IMR-90 (cell line): Measurements from ENCODE around the gene DISC1. TPM values are rescaled to one million over a fixed set of nuclear protein-coding genes. Genes with fewer than 3 reads are reported as not detected.

Source experiments
- ATAC-seq: fragments of 200-7000 bp; cut with Tn5 transposase; 2 replicates; pipeline ENCODE4 v1.9.1; 2020; ENCODE audit warnings: low read depth, mild to moderate bottlenecking, moderate library complexity
- BruUV-seq: library from RNA; stranded (reverse); fragments of 400-500 nt; replicated peaks from 2 replicates; lab custom pipeline; 2021; lab: Mats Ljungman, UMichigan
- CTCF ChIA-PET: fragments of 300-600 bp; formaldehyde crosslinking; extraction: SDS; loops from one replicate; lab custom pipeline; 2021; ENCODE audit warnings: antibody characterized with exemption; lab: Yijun Ruan, JAX
- POLR2A ChIA-PET: fragments of 300-600 bp; sonication (Branson Sonifier 250); formaldehyde crosslinking; loops from one replicate; lab custom pipeline; 2022; ENCODE audit warnings: antibody characterized with exemption; ENCODE audit not compliant: unreplicated experiment; lab: Charles Lee
- DNase-seq: peaks from one replicate; pipeline ENCODE4 v3.0.0; 2013
- H2AFZ ChIP-seq: replicated peaks from 2 replicates; pipeline ENCODE3; 2013; ENCODE audit warnings: low read length, mild to moderate bottlenecking; ENCODE audit not compliant: poor library complexity
- H2AK5ac ChIP-seq: 2 replicates; pipeline ENCODE4 v1.6.1; 2013; ENCODE audit warnings: low read depth, low read length, inconsistent platforms
- H2AK9ac ChIP-seq: replicated peaks from 2 replicates; pipeline ENCODE3; 2013; ENCODE audit warnings: mild to moderate bottlenecking, low read depth, low read length, moderate library complexity; ENCODE audit not compliant: poor library complexity
- H2BK120ac ChIP-seq: 2 replicates; pipeline ENCODE4 v1.6.1; 2013; ENCODE audit warnings: low read depth, low read length, inconsistent platforms
- H2BK15ac ChIP-seq: 3 replicates; pipeline ENCODE4 v1.6.1; 2013; ENCODE audit warnings: low read depth, low read length, inconsistent platforms
- H2BK20ac ChIP-seq: 2 replicates; pipeline ENCODE4 v1.6.1; 2013; ENCODE audit warnings: low read depth, mild to moderate bottlenecking, inconsistent platforms, low read length, moderate library complexity
- H2BK5ac ChIP-seq: 2 replicates; pipeline ENCODE4 v1.6.1; 2013; ENCODE audit warnings: mild to moderate bottlenecking, low read depth, low read length, inconsistent platforms; ENCODE audit not compliant: poor library complexity, severe bottlenecking
- H3K14ac ChIP-seq: replicated peaks from 2 replicates; pipeline ENCODE4 v1.6.1; 2013; ENCODE audit warnings: low read depth, low read length, inconsistent platforms
- H3K18ac ChIP-seq: 2 replicates; pipeline ENCODE4 v1.6.1; 2013; ENCODE audit warnings: low read depth, low read length, control low read depth
- H3K23ac ChIP-seq: 2 replicates; pipeline ENCODE4 v1.6.1; 2013; ENCODE audit warnings: low read depth, low read length, inconsistent platforms
- H3K27ac ChIP-seq: 2 replicates; pipeline ENCODE4 v1.5.1; 2013; ENCODE audit warnings: mild to moderate bottlenecking, control low read depth, low read length; ENCODE audit not compliant: insufficient read depth
- H3K27me3 ChIP-seq: 2 replicates; pipeline ENCODE4 v1.6.1; 2013; ENCODE audit warnings: low read length; ENCODE audit not compliant: control insufficient read depth, insufficient read depth
- H3K36me3 ChIP-seq: 2 replicates; pipeline ENCODE4 v1.6.1; 2013; ENCODE audit warnings: low read length, mixed read lengths; ENCODE audit not compliant: control insufficient read depth, insufficient read depth
- H3K4ac ChIP-seq: 2 replicates; pipeline ENCODE4 v1.6.1; 2013; ENCODE audit warnings: low read depth, low read length, inconsistent platforms
- H3K4me1 ChIP-seq: 2 replicates; pipeline ENCODE4 v1.6.1; 2013; ENCODE audit warnings: low read length, mixed read lengths; ENCODE audit not compliant: control insufficient read depth, insufficient read depth
- H3K4me2 ChIP-seq: 2 replicates; pipeline ENCODE4 v1.6.1; 2013; ENCODE audit warnings: low read depth, mild to moderate bottlenecking, control low read depth, low read length, moderate library complexity
- H3K4me3 ChIP-seq: 2 replicates; pipeline ENCODE4 v1.5.1; 2013; ENCODE audit warnings: low read depth, mild to moderate bottlenecking, control low read depth, low read length, moderate library complexity; ENCODE audit not compliant: insufficient read depth
- H3K56ac ChIP-seq: 2 replicates; pipeline ENCODE4 v1.6.1; 2013; ENCODE audit warnings: low read length, inconsistent platforms; ENCODE audit not compliant: insufficient read depth; ENCODE audit errors: extremely low read depth
- H3K79me1 ChIP-seq, 2 experiments: 2 replicates each; pipeline ENCODE4 v1.6.1; 2013; ENCODE audit warnings: low read length in 2 of 2, inconsistent platforms in 1 of 2, low read depth in 1 of 2
- H3K9ac ChIP-seq: 2 replicates; pipeline ENCODE4 v1.6.1; 2013; ENCODE audit warnings: low read depth, low read length, control low read depth
- H3K9me1 ChIP-seq: 2 replicates; pipeline ENCODE4 v1.6.1; 2013; ENCODE audit warnings: low read length, inconsistent platforms; ENCODE audit not compliant: insufficient read depth
- H3K9me3 ChIP-seq: 2 replicates; pipeline ENCODE4 v1.6.1; 2013; ENCODE audit warnings: low read length; ENCODE audit not compliant: control insufficient read depth, insufficient read depth
- H4K20me1 ChIP-seq: 2 replicates; pipeline ENCODE4 v1.6.1; 2013; ENCODE audit warnings: low read length, inconsistent platforms; ENCODE audit not compliant: insufficient read depth
- H4K5ac ChIP-seq: 2 replicates; pipeline ENCODE4 v1.6.1; 2013; ENCODE audit warnings: mild to moderate bottlenecking, low read depth, low read length, control low read depth
- H4K8ac ChIP-seq, 2 experiments: 2 replicates each; pipeline ENCODE4 v1.6.1; 2013; ENCODE audit warnings: low read depth in 2 of 2, low read length in 2 of 2, control low read depth in 1 of 2, inconsistent platforms in 1 of 2
- H4K91ac ChIP-seq: 2 replicates; pipeline ENCODE4 v1.6.1; 2013; ENCODE audit warnings: low read depth, low read length, inconsistent platforms; ENCODE audit not compliant: insufficient read depth
- BHLHE40 ChIP-seq: fragments of 150-350 bp; IDR thresholded peaks from 2 replicates; pipeline ENCODE4 v1.6.1; 2016; ENCODE audit warnings: mild to moderate bottlenecking, low read depth, low read length
- CEBPB ChIP-seq: IDR thresholded peaks from 2 replicates; pipeline ENCODE4 v1.6.1; 2012; ENCODE audit warnings: low read depth, low read length, improper control_type of control experiment
- CTCF ChIP-seq: conservative IDR thresholded peaks from 2 replicates; pipeline ENCODE4 v1.5.1; 2012; ENCODE audit warnings: mild to moderate bottlenecking, low read depth, low read length, improper control_type of control experiment
- ELK1 ChIP-seq: fragments of 150-350 bp; IDR thresholded peaks from 2 replicates; pipeline ENCODE4 v1.6.1; 2016; ENCODE audit warnings: low read depth, mild to moderate bottlenecking, low read length, moderate library complexity, borderline replicate concordance
- MAFK ChIP-seq: IDR thresholded peaks from 2 replicates; pipeline ENCODE4 v1.6.1; 2012; ENCODE audit warnings: low read depth, low read length, improper control_type of control experiment
- MAZ ChIP-seq: IDR thresholded peaks from 2 replicates; pipeline ENCODE4 v1.6.1; 2012; ENCODE audit warnings: low read depth, mild to moderate bottlenecking, low read length, improper control_type of control experiment, moderate library complexity, borderline replicate concordance
- MXI1 ChIP-seq: IDR thresholded peaks from 2 replicates; pipeline ENCODE4 v1.6.1; 2012; ENCODE audit warnings: low read depth, mild to moderate bottlenecking, low read length, moderate library complexity, borderline replicate concordance
- POLR2A ChIP-seq: IDR thresholded peaks from 2 replicates; pipeline ENCODE4 v1.6.1; 2012; ENCODE audit warnings: mild to moderate bottlenecking, low read depth, low read length
- RAD21 ChIP-seq: IDR thresholded peaks from 2 replicates; pipeline ENCODE4 v1.6.1; 2012; ENCODE audit warnings: low read length, improper control_type of control experiment
- RCOR1 ChIP-seq: IDR thresholded peaks from 2 replicates; pipeline ENCODE4 v1.6.1; 2012; ENCODE audit warnings: mild to moderate bottlenecking, low read length, improper control_type of control experiment; ENCODE audit not compliant: insufficient replicate concordance
- RFX5 ChIP-seq: IDR thresholded peaks from 2 replicates; pipeline ENCODE4 v1.8.0; 2012; ENCODE audit warnings: low read depth, mild to moderate bottlenecking, low read length, moderate library complexity
- SMC3 ChIP-seq: fragments of 150-350 bp; IDR thresholded peaks from 2 replicates; pipeline ENCODE4 v1.6.1; 2016; ENCODE audit warnings: low read depth, mild to moderate bottlenecking, antibody characterized with exemption, low read length, moderate library complexity
- USF2 ChIP-seq: fragments of 150-350 bp; IDR thresholded peaks from 2 replicates; pipeline ENCODE4 v1.6.1; 2017; ENCODE audit warnings: mild to moderate bottlenecking, antibody characterized with exemption, low read length, low read depth
- WGBS, 2 experiments: methylation state at CpG; one replicate each; pipeline versions ENCODE4 v1.1.5 to v1.1.7; 2013; ENCODE audit warnings: missing lambda C conversion rate in 2 of 2; ENCODE audit not compliant: insufficient read length in 1 of 2; ENCODE audit errors: extremely low coverage in 2 of 2; 5-methylcytosine and 5-hydroxymethylcytosine counted together
- dilution Hi-C: fragments of 300-500 bp; cut with HindIII; formaldehyde crosslinking; loops from one replicate; pipeline ENCODE4 v1.14.3; 2018; ENCODE audit warnings: low sequenced_read_pairs; ENCODE audit not compliant: unreplicated experiment
- in situ Hi-C: fragments of 300-500 bp; cut with MboI; formaldehyde crosslinking; loops from 3 replicates; pipeline ENCODE4 v1.14.3; 2019; ENCODE audit warnings: low sequenced_read_pairs, inconsistent platforms, mixed read lengths
- intact Hi-C: fragments of 100-400 bp; cut with micrococcal nuclease; formaldehyde crosslinking; loops from 2 replicates; pipeline ENCODE4 v1.10.0; 2022
- polyA plus RNA-seq, 3 experiments: library from polyadenylated mRNA; depleted of rRNA; stranded (reverse); fragments of >200 nt; gene quantifications; 2 replicates each; pipeline ENCODE4 v1.2.3, GENCODE V29; 2012; ENCODE audit warnings: low replicate concordance in 1 of 3
- total RNA-seq: library from RNA; depleted of rRNA; stranded (reverse); fragments of >200 nt; gene quantifications from 2 replicates; pipeline ENCODE4 v1.2.3, GENCODE V29; 2012

Gene DISC1
- total and polyA plus RNA-seq, 2 of the 4 experiments (the other 2 are of a cell fraction) = 2.2 to 7.0 TPM

- TF ChIP-seq RCOR1 (no peak), POLR2A (no peak), RFX5 (no peak), MXI1 (no peak), RAD21 (no peak)
These were observed 66.9 kb downstream of the DISC1 start (continued) for GRCh38 chr1:231693361-231694074.

- Histone ChIP-seq H3K4me3 (no peak overlapping the region), H3K18ac (no peak overlapping the region), H3K27me3 (no peaks in the 10 kb centered on the region), H3K4me2 (no peak overlapping the region), H4K8ac (no peak overlapping the region), H4K20me1 (no peaks in the 10 kb centered on the region), H2AK5ac (no peak overlapping the region), H2BK15ac (no peak overlapping the region), H3K27ac (no peak overlapping the region), H4K91ac (no peak overlapping the region), H3K79me1 (peaks cover 0 to 3% of the 10 kb centered on the region in 2 experiments; a peak in 2 of 4 replicates), H3K9me3 (no peaks in the 10 kb centered on the region), H3K14ac (no peak overlapping the region), H3K36me3 (peaks cover 6% of the 10 kb centered on the region; the same call in 1 of the 2 replicates), H3K9me1 (peaks cover 11% of the 10 kb centered on the region; the same call in 1 of the 2 replicates), H3K9ac (no peak overlapping the region), H3K56ac (no peak overlapping the region), H4K5ac (no peak overlapping the region), H3K4ac (no peak overlapping the region), H2AK9ac (no peak overlapping the region), H3K23ac (no peak overlapping the region), H3K4me1 (peaks cover 13% of the 10 kb centered on the region; the same call in 1 of the 2 replicates), H2BK20ac (no peak overlapping the region), H2BK120ac (no peak overlapping the region), H2BK5ac (no peak overlapping the region), H2AFZ (no peak overlapping the region)
- POLR2A ChIA-PET = no interaction called here
- no peak for ATAC-seq
- intact Hi-C loops (no loop called here), in situ Hi-C loops (no loop called here), dilution Hi-C loops (no loop called here)
- DNase-seq = no peak
- BruUV-seq = no TSS peak
- WGBS, 2 experiments = 50% methylated on average over 7 of the region's 11 CpGs; no CpG with 5 or more reads in 1 of the 2 experiments
- CTCF ChIA-PET = no interaction called here
- TF ChIP-seq MAFK (no peak), MAZ (no peak), CEBPB (no peak), ELK1 (no peak), USF2 (no peak), CTCF (no peak), RFX5 (no peak), RAD21 (no peak), BHLHE40 (no peak), SMC3 (no peak)
These were observed 67.5 kb downstream of the DISC1 start for GRCh38 chr1:231694075-231694431.
